Stimulated activated naive CD4-positive, alpha-beta T cell treated with Interleukin-2 at 50 U/mL for 16 hours (primary cell): ENCODE data around the gene PIWIL1.

ENCODE experiments used
- DNase-seq: peaks from one replicate; lab custom pipeline; 2025; lab: John Stamatoyannopoulos, UW

PIWIL1 gene

GRCh38 chr12:130337488-130338303 lies at the start of gene PIWIL1:
TSS of gene PIWIL1 (plus strand) at chr12:130337887. CDS start at chr12:130342592, 4,705 bp downstream.
- DNase-seq = no peak

GRCh38 chr12:130288206-130288605 lies 49.5 kb upstream of the PIWIL1 start:
- no peak for DNase-seq

DNA sequence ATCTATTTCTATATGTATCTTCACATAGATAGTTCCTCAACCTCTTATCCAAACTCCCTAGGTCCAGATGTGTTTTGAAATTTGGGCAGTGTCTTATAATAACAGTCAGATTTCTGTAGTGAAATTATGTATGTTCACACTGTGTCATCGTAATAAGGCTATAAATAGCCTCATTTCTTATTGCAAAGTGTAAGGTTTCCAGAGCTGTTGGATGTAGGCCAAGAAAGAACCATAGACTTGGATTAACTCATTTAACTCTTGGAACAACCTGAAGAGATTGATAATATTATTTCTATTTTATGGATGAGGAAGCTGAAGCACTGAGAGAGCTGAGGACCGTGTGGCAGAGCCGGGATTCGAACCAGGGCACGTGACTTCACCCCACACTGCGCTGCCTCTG lies 49.0 kb upstream of the PIWIL1 start:
- DNase-seq = no peak

- DNase-seq = no peak
These were observed 47.6 kb upstream of the PIWIL1 start for GRCh38 chr12:130290114-130290513.

- no peak for DNase-seq
These were observed 39.2 kb upstream of the PIWIL1 start for GRCh38 chr12:130298322-130299021.

DNA sequence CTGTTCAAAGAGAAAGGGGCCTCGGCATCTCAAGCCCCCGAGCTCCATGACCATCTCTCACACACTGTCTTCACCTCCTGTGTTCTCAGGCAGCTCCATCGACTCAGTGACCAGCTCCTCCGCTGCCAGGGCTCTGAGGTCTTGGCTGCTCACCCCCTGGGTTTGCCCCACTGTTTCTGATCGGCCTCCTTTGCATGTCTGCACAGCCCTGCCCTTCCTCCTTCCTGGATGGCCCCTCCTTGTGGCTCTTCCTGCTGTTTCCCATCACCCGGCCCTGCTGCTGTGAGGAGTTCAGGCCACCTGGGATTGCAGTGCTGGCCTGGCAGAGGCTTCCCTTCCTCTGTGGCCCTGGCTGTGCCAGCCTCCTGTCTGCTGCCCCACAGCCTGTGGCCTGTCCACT lies 38.1 kb upstream of the PIWIL1 start:
- no peak for DNase-seq

GRCh38 chr12:130300090-130300489 lies 37.6 kb upstream of the PIWIL1 start:
- no peak for DNase-seq

GRCh38 chr12:130300737-130301535 lies 36.8 kb upstream of the PIWIL1 start:
- no peak for DNase-seq

GRCh38 chr12:130301559-130301958 lies 36.1 kb upstream of the PIWIL1 start:
- no peak for DNase-seq

DNA sequence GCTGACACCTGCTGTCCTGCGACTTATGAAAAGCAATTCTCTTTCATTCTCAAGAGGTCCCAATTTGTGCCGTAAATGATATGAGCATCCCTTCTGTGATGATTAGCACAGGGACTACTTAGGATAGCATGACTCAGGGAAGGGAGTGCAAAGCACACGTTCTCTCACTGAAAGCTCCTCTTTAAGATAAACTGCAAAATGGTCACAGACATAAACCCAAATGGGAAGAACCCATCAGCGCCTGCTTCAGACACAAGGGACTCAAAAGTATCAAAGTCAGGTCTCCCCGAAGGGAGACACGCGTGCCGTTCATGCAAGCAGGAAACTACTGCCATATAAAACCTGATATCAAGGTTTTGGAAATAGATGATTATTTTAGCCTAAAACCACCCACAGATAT lies 33.9 kb upstream of the PIWIL1 start:
- no peak for DNase-seq

DNA sequence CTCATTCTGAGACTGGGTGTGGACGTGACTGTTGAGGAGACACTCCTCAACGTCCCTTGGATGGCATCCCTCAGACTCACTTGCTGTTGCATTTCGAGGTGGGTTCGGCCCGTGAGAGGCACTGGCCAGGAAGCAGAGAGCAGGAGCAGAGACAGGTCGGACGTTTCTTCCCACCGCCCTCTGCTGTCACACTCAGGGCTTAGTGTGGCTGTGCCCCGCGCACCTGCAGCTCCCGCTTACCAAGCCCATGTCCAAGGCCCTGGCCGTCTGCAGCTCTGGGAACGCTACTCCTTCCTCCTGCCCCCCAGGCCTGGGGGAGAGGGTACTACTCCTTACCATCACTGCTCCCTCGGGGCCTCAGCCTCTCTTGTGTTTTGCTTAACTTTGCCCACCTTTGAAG lies 29.8 kb upstream of the PIWIL1 start:
- no peak for DNase-seq

- no peak for DNase-seq
These were observed 29.3 kb upstream of the PIWIL1 start for GRCh38 chr12:130308393-130308792.

- no peak for DNase-seq
These were observed 21.4 kb upstream of the PIWIL1 start for GRCh38 chr12:130316251-130316650.

DNA sequence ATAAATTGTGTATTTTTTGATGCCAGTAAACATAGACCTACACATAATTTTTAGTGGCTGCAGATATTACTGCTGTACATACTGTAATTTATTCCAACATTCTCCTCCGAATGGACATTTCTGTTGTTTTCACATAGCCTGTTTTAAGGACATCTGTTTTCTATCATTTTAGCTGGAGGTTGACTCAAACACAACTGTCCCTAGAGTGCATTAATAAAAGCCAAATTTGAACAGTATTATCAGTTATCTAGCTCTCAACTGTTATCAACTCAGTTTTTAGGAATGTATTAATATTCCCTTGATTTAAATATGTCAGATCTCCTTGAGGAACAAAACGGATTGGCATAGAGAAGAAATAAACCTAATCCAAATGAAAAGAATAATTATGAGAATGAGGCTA lies 17.2 kb upstream of the PIWIL1 start:
- DNase-seq = no peak

- DNase-seq = no peak
These were observed 15.4 kb upstream of the PIWIL1 start for GRCh38 chr12:130322263-130322662.

DNA sequence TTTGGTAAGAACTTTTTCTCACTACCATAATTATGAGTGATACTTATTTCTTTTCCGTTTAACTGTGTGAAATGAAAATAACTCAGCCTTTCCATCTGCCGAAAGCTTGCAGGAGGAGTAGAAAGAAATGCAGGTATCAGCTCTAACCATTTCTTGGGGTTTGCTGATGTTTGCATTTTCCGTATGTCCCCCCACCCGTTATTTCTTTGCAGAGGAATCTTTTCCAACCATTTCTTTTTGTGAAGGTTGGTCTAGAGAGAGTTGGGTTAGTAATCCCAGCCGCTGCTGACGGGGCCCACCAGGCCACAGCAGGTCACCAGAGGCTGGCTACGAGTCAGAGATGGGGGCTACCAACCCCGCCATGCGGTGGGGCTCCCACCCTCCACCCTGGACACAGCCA lies 7.0 kb upstream of the PIWIL1 start:
- DNase-seq = no peak

- DNase-seq = no peak
These were observed 6.5 kb upstream of the PIWIL1 start for GRCh38 chr12:130331146-130331545.

DNA sequence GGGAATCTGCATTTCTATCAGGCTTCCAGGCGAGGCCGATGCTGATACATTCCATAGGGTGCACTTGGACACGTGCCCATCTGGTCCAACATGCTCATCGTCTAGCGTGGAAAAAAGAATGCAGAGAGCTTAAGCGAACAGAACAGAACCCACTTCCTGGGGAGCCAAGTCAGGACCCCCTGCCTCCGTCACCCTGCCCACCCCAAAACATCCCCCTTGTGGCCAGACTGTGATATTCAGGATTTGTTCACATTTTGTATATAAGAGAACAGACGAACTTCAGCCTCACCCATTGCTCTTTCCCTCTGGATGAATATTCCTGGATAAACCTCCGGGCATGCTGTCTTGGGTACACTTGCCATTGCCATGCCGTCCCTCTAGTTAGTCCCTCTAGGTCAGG lies 4.3 kb upstream of the PIWIL1 start:
- DNase-seq = no peak

- no peak for DNase-seq
These were observed 3.3 kb upstream of the PIWIL1 start for GRCh38 chr12:130334399-130334798.

- DNase-seq = no peak
These were observed 2.8 kb upstream of the PIWIL1 start for GRCh38 chr12:130334937-130335336.

DNA sequence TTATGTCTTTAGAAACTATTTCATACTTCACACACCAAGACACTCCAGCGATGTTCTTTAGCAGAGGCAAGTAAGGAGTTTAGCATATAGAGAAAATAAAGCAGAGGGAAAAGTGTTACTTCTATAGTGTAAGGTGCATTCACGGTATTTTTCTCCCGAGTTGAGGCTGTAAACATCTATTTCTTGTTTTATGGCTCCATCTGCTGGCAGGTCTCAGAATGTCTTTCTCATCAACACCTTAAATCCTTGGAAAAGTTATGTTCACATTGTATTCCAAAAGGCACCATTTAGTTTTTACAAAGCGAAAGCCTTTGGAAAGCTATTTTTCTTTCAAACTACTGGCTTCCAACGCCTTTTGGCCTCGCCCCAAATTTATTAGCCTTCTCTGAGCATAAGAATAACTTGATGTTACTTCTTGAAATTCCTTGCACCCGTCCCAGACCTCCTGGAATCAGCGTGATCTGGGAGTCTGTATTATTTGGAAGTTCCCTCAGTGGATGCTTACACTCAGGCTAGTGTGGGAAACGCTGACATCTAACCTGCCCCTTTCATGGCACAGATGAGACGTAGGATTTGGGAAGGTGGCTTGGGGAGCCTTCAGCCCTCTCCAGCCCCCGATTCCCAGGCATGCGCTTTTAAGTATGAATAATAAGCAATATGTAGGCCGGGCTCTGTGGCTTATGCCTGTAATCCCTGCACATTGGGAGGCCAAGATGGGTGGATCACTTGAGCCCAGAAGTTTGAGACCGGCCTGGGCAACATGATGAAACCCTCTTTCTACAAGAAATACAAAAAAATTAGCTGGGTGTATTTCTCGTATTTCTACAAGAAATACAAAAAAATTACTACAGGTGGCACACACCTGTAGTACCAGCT lies 1.9 kb upstream of the PIWIL1 start:
- no peak for DNase-seq
